ENCODE measurements around the gene BCL11B.

The BCL11B gene

DNA sequence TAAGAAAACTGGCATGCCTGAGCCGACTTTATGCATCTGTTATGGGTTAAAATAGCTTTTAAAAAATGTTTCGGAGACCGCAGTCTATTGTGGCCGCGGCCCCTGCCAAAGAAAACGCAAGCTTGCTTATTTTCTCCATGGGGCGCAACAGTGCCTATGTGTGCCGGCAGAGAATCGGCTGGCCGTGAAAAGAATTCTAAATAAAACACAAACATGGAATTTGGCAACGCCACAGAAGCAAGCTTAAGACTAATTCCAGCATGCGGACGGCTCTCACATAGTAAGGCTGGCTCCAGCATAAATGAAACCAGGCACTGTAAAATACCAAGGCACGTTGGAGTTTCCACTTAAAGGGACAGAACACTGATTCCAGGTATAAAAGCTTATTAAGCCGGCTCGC lies 56.7 kb downstream of the BCL11B start:
- no peak overlapping the region for H3K4me3 ChIP-seq (ENCODE audit: insufficient read depth, low read length, poor library complexity, severe bottlenecking)
- H3K36me3 ChIP-seq (ENCODE audit: low read length): no peaks in the 10 kb centered on the region
- H3K27ac ChIP-seq (ENCODE audit: low read depth, low read length): no peak overlapping the region
- H2AFZ ChIP-seq (ENCODE audit: low read depth, low read length, severe bottlenecking): no peak overlapping the region
- H3K9me2 ChIP-seq (replicated peaks; ENCODE audit: insufficient read depth, low read length): no peaks in the 10 kb centered on the region
- H4K20me1 ChIP-seq (ENCODE audit: low read depth, low read length): no peaks in the 10 kb centered on the region
- H3K79me2 ChIP-seq (ENCODE audit: insufficient read depth, low read length): no peaks in the 10 kb centered on the region
- H3K9ac ChIP-seq (ENCODE audit: low read length): no peak overlapping the region
- TF ChIP-seq CTCF (IDR thresholded peaks at IDR 0.05; ENCODE audit: insufficient read depth, low read length, poor library complexity, severe bottlenecking): no peak
- TF ChIP-seq EZH2phosphoT487 (conservative IDR thresholded peaks at IDR 0.05; ENCODE audit: low read length): no peak
- H3K27me3 ChIP-seq (ENCODE audit: low read length): no peaks in the 10 kb centered on the region
- no peaks in the 10 kb centered on the region for H3F3A ChIP-seq (ENCODE audit: insufficient read depth)
- no peaks in the 10 kb centered on the region for H3K9me3 ChIP-seq (ENCODE audit: insufficient read depth, low read length)
- no peak overlapping the region for H3K4me2 ChIP-seq (ENCODE audit: low read depth, low read length, poor library complexity, severe bottlenecking)

DNA sequence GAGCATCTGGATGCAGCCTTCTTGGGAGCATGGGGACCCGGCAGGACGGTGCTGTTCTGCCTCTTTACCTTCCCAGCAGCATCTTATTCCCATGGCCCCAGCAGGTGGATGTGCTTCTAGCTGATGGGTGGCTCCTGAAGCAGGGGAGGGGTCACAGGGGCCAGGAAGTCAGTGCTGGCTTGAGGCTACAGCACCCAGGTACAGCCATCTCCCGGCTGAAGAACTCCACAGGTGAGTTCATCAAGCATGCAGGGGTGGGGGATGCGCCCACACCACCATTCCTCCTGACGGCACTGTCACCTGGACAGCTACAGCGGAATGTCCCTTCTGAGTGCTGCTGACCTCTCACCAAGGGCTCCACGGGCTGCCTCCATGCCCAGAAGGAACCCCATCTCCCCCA lies 57.3 kb downstream of the BCL11B start:
- Histone ChIP-seq H3K79me2 (ENCODE audit: insufficient read depth, low read length) (no peaks in the 10 kb centered on the region), H3K9me3 (ENCODE audit: insufficient read depth, low read length) (no peaks in the 10 kb centered on the region), H3K9ac (ENCODE audit: low read length) (no peak overlapping the region), H3K36me3 (ENCODE audit: low read length) (no peaks in the 10 kb centered on the region), H2AFZ (ENCODE audit: low read depth, low read length, severe bottlenecking) (no peak overlapping the region), H3K4me2 (ENCODE audit: low read depth, low read length, poor library complexity, severe bottlenecking) (no peak overlapping the region), H3K4me3 (ENCODE audit: insufficient read depth, low read length, poor library complexity, severe bottlenecking) (no peak overlapping the region), H3K9me2 (replicated peaks; ENCODE audit: insufficient read depth, low read length) (no peaks in the 10 kb centered on the region), H3K27ac (ENCODE audit: low read depth, low read length) (no peak overlapping the region), H3K27me3 (ENCODE audit: low read length) (no peaks in the 10 kb centered on the region), H3F3A (ENCODE audit: insufficient read depth) (no peaks in the 10 kb centered on the region), H4K20me1 (ENCODE audit: low read depth, low read length) (no peaks in the 10 kb centered on the region)
- TF ChIP-seq EZH2phosphoT487 (conservative IDR thresholded peaks at IDR 0.05; ENCODE audit: low read length) (no peak), CTCF (IDR thresholded peaks at IDR 0.05; ENCODE audit: insufficient read depth, low read length, poor library complexity, severe bottlenecking) (no peak)

- Histone ChIP-seq H3K36me3 (ENCODE audit: low read length) (no peaks in the 10 kb centered on the region), H3K4me2 (ENCODE audit: low read depth, low read length, poor library complexity, severe bottlenecking) (no peak overlapping the region), H2AFZ (ENCODE audit: low read depth, low read length, severe bottlenecking) (no peak overlapping the region), H4K20me1 (ENCODE audit: low read depth, low read length) (no peaks in the 10 kb centered on the region), H3K79me2 (ENCODE audit: insufficient read depth, low read length) (no peaks in the 10 kb centered on the region), H3K9me2 (replicated peaks; ENCODE audit: insufficient read depth, low read length) (no peaks in the 10 kb centered on the region), H3K9ac (ENCODE audit: low read length) (no peak overlapping the region), H3K27me3 (ENCODE audit: low read length) (no peaks in the 10 kb centered on the region), H3K4me3 (ENCODE audit: insufficient read depth, low read length, poor library complexity, severe bottlenecking) (no peak overlapping the region), H3K27ac (ENCODE audit: low read depth, low read length) (no peak overlapping the region), H3K9me3 (ENCODE audit: insufficient read depth, low read length) (no peaks in the 10 kb centered on the region), H3F3A (ENCODE audit: insufficient read depth) (no peaks in the 10 kb centered on the region)
- TF ChIP-seq EZH2phosphoT487 (conservative IDR thresholded peaks at IDR 0.05; ENCODE audit: low read length): no peak
- TF ChIP-seq CTCF (IDR thresholded peaks at IDR 0.05; ENCODE audit: insufficient read depth, low read length, poor library complexity, severe bottlenecking): no peak
Observed at GRCh38 chr14:99213527-99213971, 58.4 kb downstream of the BCL11B start.

All from SU-DHL-6 (cell line).